Measurements from ENCODE around the gene MSL3.

MSL3 gene

GRCh38 chrX:11756354-11757318 is 1.4 kb upstream of the MSL3 start:
- TF ChIP-seq, protein P1, sequence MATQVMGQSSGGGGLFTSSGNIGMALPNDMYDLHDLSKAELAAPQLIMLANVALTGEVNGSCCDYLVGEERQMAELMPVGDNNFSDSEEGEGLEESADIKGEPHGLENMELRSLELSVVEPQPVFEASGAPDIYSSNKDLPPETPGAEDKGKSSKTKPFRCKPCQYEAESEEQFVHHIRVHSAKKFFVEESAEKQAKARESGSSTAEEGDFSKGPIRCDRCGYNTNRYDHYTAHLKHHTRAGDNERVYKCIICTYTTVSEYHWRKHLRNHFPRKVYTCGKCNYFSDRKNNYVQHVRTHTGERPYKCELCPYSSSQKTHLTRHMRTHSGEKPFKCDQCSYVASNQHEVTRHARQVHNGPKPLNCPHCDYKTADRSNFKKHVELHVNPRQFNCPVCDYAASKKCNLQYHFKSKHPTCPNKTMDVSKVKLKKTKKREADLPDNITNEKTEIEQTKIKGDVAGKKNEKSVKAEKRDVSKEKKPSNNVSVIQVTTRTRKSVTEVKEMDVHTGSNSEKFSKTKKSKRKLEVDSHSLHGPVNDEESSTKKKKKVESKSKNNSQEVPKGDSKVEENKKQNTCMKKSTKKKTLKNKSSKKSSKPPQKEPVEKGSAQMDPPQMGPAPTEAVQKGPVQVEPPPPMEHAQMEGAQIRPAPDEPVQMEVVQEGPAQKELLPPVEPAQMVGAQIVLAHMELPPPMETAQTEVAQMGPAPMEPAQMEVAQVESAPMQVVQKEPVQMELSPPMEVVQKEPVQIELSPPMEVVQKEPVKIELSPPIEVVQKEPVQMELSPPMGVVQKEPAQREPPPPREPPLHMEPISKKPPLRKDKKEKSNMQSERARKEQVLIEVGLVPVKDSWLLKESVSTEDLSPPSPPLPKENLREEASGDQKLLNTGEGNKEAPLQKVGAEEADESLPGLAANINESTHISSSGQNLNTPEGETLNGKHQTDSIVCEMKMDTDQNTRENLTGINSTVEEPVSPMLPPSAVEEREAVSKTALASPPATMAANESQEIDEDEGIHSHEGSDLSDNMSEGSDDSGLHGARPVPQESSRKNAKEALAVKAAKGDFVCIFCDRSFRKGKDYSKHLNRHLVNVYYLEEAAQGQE (IDR thresholded peaks at IDR 0.05; ENCODE audit: insufficient replicate concordance, low read depth), result no peak
- TF ChIP-seq POLR2AphosphoS5 (IDR thresholded peaks at IDR 0.05; ENCODE audit: low read depth) (no peak), SPI1 (IDR thresholded peaks at IDR 0.05; ENCODE audit: borderline replicate concordance, low read depth) (no peak), GABPA (IDR thresholded peaks at IDR 0.05; ENCODE audit: low read depth) (no peak)
- TF ChIP-seq, protein P2, sequence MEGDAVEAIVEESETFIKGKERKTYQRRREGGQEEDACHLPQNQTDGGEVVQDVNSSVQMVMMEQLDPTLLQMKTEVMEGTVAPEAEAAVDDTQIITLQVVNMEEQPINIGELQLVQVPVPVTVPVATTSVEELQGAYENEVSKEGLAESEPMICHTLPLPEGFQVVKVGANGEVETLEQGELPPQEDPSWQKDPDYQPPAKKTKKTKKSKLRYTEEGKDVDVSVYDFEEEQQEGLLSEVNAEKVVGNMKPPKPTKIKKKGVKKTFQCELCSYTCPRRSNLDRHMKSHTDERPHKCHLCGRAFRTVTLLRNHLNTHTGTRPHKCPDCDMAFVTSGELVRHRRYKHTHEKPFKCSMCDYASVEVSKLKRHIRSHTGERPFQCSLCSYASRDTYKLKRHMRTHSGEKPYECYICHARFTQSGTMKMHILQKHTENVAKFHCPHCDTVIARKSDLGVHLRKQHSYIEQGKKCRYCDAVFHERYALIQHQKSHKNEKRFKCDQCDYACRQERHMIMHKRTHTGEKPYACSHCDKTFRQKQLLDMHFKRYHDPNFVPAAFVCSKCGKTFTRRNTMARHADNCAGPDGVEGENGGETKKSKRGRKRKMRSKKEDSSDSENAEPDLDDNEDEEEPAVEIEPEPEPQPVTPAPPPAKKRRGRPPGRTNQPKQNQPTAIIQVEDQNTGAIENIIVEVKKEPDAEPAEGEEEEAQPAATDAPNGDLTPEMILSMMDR (IDR thresholded peaks at IDR 0.05; ENCODE audit: insufficient read depth, low read length), result no peak
- Histone ChIP-seq H3K4me3 (replicated peaks; ENCODE audit: insufficient read depth, low read length) (no peak overlapping the region), H3K27ac (replicated peaks) (no peak overlapping the region), H3K27me3 (ENCODE audit: insufficient read depth, poor library complexity, severe bottlenecking) (no peaks in the 10 kb centered on the region)
- DNase-seq (ENCODE audit: low read depth in 1 of 2, low spot score in 1 of 2), result peak in 1 of 2 experiments; percentile 26

- Histone ChIP-seq H3K4me3 (replicated peaks; ENCODE audit: insufficient read depth, low read length) (peak overlapping the region; percentile 52), H3K27me3 (ENCODE audit: insufficient read depth, poor library complexity, severe bottlenecking) (no peaks in the 10 kb centered on the region), H3K27ac (replicated peaks) (peak overlapping the region; percentile 56)
- DNase-seq (ENCODE audit: low read depth in 1 of 2, low spot score in 1 of 2), result no peak
- TF ChIP-seq, protein P2 (IDR thresholded peaks at IDR 0.05; ENCODE audit: insufficient read depth, low read length), result no peak
- TF ChIP-seq, protein P1 (IDR thresholded peaks at IDR 0.05; ENCODE audit: insufficient replicate concordance, low read depth), result no peak
- no peak for TF ChIP-seq SPI1 (IDR thresholded peaks at IDR 0.05; ENCODE audit: borderline replicate concordance, low read depth)
- no peak for TF ChIP-seq GABPA (IDR thresholded peaks at IDR 0.05; ENCODE audit: low read depth)
- no peak for TF ChIP-seq POLR2AphosphoS5 (IDR thresholded peaks at IDR 0.05; ENCODE audit: low read depth)
Observed at GRCh38 chrX:11757397-11757718, 679 bp upstream of the MSL3 start.

DNA sequence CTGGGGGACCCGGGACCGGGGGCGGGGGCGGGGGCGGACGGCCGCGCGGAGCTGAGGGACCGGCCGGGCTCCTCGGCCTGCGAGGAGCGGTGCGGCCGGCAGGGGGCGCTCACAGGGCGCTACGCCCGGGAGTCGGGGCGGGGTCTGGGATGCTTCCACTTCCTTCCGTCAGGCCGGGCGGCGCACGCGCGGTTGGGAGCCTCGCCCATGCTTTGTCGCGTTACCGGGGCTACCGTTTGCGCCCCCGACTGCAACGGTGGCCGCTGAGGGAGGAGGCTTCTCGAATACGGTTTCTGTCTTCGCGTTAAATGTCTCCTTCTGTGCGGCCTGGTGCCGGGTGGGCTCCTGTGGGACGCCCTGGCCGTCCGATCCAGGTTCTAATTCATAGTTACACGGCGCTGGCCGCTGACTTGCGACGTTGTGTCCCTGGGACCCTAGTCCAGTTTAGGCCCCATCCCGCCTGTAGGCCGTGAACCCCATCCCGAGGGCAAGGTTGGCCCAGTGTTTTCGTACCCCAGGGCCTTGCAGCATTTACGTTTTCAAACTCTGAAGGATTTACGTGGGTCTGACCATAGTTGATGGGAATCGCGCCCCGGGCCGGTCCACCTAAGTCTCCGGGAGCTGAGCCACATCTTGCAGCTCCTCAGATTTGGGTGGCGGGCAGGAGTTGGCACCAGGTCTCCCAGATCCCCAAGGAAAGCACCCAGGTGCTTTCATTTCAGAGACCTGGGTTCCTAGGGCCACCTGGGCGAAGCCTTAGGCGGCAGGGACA is 549 bp downstream of the MSL3 start:
- peak; percentile 54 to 79 for DNase-seq (ENCODE audit: low read depth in 1 of 2, low spot score in 1 of 2)
- no peaks in the 10 kb centered on the region for H3K27me3 ChIP-seq (ENCODE audit: insufficient read depth, poor library complexity, severe bottlenecking)
- H3K27ac ChIP-seq (replicated peaks), result peak overlapping the region; percentile 88
- peak overlapping the region; percentile 75 for H3K4me3 ChIP-seq (replicated peaks; ENCODE audit: insufficient read depth, low read length)
- TF ChIP-seq GABPA (IDR thresholded peaks at IDR 0.05; ENCODE audit: low read depth) (no peak), SPI1 (IDR thresholded peaks at IDR 0.05; ENCODE audit: borderline replicate concordance, low read depth) (peak; percentile 33; the same call in 1 of the 2 replicates), POLR2AphosphoS5 (IDR thresholded peaks at IDR 0.05; ENCODE audit: low read depth) (no peak)

- TF ChIP-seq, protein P2 (IDR thresholded peaks at IDR 0.05; ENCODE audit: insufficient read depth, low read length), result no peak
- TF ChIP-seq, protein P1 (IDR thresholded peaks at IDR 0.05; ENCODE audit: insufficient replicate concordance, low read depth), result no peak
- no peak for TF ChIP-seq SPI1 (IDR thresholded peaks at IDR 0.05; ENCODE audit: borderline replicate concordance, low read depth)
- no peak for TF ChIP-seq POLR2AphosphoS5 (IDR thresholded peaks at IDR 0.05; ENCODE audit: low read depth)
- TF ChIP-seq GABPA (IDR thresholded peaks at IDR 0.05; ENCODE audit: low read depth), result no peak
- peak overlapping the region; percentile 75 for H3K4me3 ChIP-seq (replicated peaks; ENCODE audit: insufficient read depth, low read length)
- H3K27ac ChIP-seq (replicated peaks), result peak overlapping the region; percentile 88
- DNase-seq (ENCODE audit: low read depth in 1 of 2, low spot score in 1 of 2), result no peak
- no peaks in the 10 kb centered on the region for H3K27me3 ChIP-seq (ENCODE audit: insufficient read depth, poor library complexity, severe bottlenecking)
Observed at GRCh38 chrX:11759172-11759460, 1.1 kb downstream of the MSL3 start.
